Panc1 (cell line): ENCODE data around the gene TMPRSS11D. TPM values are rescaled to one million over a fixed set of nuclear protein-coding genes. Genes with fewer than 3 reads are reported as not detected.

ENCODE experiments used
- ATAC-seq: fragments of 200-7000 bp; cut with Tn5 transposase; 2 replicates; pipeline ENCODE4 v1.9.1; 2020; ENCODE audit warnings: mild to moderate bottlenecking, moderate library complexity
- BruUV-seq: library from RNA; stranded (reverse); fragments of 400-500 nt; replicated peaks from 2 replicates; lab custom pipeline; 2021; lab: Mats Ljungman, UMichigan
- CTCF ChIA-PET: fragments of 300-600 bp; sonication (Branson Sonifier 250); formaldehyde crosslinking; loops from one replicate; lab custom pipeline; 2022; ENCODE audit warnings: antibody characterized with exemption; lab: Charles Lee
- POLR2A ChIA-PET: fragments of 300-600 bp; sonication (Branson Sonifier 250); formaldehyde crosslinking; loops from one replicate; lab custom pipeline; 2022; ENCODE audit warnings: antibody characterized with exemption; lab: Charles Lee
- DNase-seq: peaks from one replicate; pipeline ENCODE4 v3.0.0-alpha.2; 2010; ENCODE audit warnings: low read depth, low spot score
- H3K27ac ChIP-seq: 2 replicates; pipeline ENCODE4 v1.5.1; 2011; ENCODE audit warnings: mild to moderate bottlenecking, low read length, inconsistent platforms
- H3K27me3 ChIP-seq: fragments of 200-500 bp; sonication (Bioruptor generic); 2 replicates; pipeline ENCODE4 v1.6.0; 2014; ENCODE audit warnings: low read length, inconsistent platforms; ENCODE audit not compliant: control insufficient read depth, insufficient read depth
- H3K36me3 ChIP-seq: fragments of 200-500 bp; sonication (Bioruptor generic); 2 replicates; pipeline ENCODE4 v1.5.1; 2014; ENCODE audit warnings: inconsistent platforms, mild to moderate bottlenecking, low read length, moderate library complexity; ENCODE audit not compliant: control insufficient read depth, insufficient read depth
- H3K4me1 ChIP-seq: 2 replicates; pipeline ENCODE4 v1.5.1; 2011; ENCODE audit warnings: inconsistent platforms, mild to moderate bottlenecking, low read length, moderate library complexity; ENCODE audit not compliant: control insufficient read depth, insufficient read depth
- H3K4me3 ChIP-seq, 2 experiments: 2 replicates each; pipeline ENCODE4 v1.5.1; 2011 to 2012; ENCODE audit warnings: low read depth in 2 of 2, low read length in 2 of 2, mild to moderate bottlenecking in 2 of 2, inconsistent platforms in 1 of 2, moderate library complexity in 1 of 2
- H3K9me3 ChIP-seq: fragments of 200-500 bp; sonication (Bioruptor generic); 2 replicates; pipeline ENCODE4 v1.5.1; 2014; ENCODE audit warnings: low read depth, mild to moderate bottlenecking, inconsistent platforms, low read length, moderate library complexity; ENCODE audit not compliant: control insufficient read depth, insufficient read depth
- CTCF ChIP-seq: fragments of 450-650 bp; IDR thresholded peaks from 2 replicates; pipeline ENCODE4 v1.5.1; 2017; ENCODE audit warnings: mild to moderate bottlenecking
- POLR2AphosphoS5 ChIP-seq: IDR thresholded peaks from 2 replicates; pipeline ENCODE4 v1.6.1; 2012; ENCODE audit warnings: mild to moderate bottlenecking, low read depth, low read length, moderate library complexity
- SIN3A ChIP-seq: IDR thresholded peaks from 2 replicates; pipeline ENCODE4 v1.6.1; 2012; ENCODE audit warnings: low read depth, mild to moderate bottlenecking, low read length, moderate library complexity, borderline replicate concordance; ENCODE audit not compliant: insufficient read depth
- TCF7L2 ChIP-seq: IDR thresholded peaks from 2 replicates; pipeline ENCODE4 v1.6.1; 2011; ENCODE audit warnings: mild to moderate bottlenecking, low read depth, low read length, inconsistent platforms
- in situ Hi-C: cut with HindIII; loops from 2 replicates; pipeline ENCODE4 v1.10.0; 2016; ENCODE audit warnings: low sequenced_read_pairs, low pct_unique_long_range_greater_than_20kb
- intact Hi-C: fragments of 100-400 bp; cut with micrococcal nuclease; formaldehyde crosslinking; loops from one replicate; pipeline ENCODE4 v1.10.0; 2022; ENCODE audit not compliant: unreplicated experiment
- total RNA-seq: library from RNA; stranded (reverse); gene quantifications from one replicate; pipeline ENCODE4 v1.2.1, GENCODE V29; 2021; ENCODE audit not compliant: unreplicated experiment
- TF ChIP-seq, protein P1 (sequence below), 2 experiments: IDR thresholded peaks; 2 replicates each; pipeline ENCODE4 v1.6.1; 2011 to 2012; ENCODE audit warnings: low read depth in 2 of 2, control low read depth in 1 of 2, low read length in 1 of 2, mild to moderate bottlenecking in 1 of 2, moderate library complexity in 1 of 2; ENCODE audit not compliant: insufficient read depth in 1 of 2

TMPRSS11D gene
- total RNA-seq, 1 experiment from 2014 or later, result not detected

DNA sequence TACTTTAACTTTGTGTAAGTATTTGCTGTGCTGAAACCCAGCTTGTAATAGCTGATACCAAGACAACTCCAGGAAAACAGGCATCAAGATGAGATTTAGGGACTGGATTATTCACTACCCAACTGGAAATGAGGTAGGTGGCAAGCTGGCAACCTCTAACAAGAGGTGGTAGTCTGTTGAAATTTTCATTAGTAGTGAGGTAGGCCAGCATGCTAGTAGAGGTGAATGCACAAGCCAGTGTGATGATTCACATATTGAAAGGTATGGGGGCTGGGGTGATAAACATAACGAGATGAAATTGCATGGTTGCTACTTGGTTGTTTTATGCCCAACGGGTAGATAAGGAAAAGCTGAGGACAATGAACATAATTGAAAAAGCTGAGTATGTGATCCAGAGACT is 8.5 kb upstream of the TMPRSS11D start:
- H3K27me3 ChIP-seq, result no peaks in the 10 kb centered on the region
- H3K27ac ChIP-seq, result no peak overlapping the region
- in situ Hi-C loops (no loop called here), intact Hi-C loops (no loop called here)
- H3K4me1 ChIP-seq, result no peaks in the 10 kb centered on the region
- no peaks in the 10 kb centered on the region for H3K36me3 ChIP-seq
- CTCF ChIA-PET, result no interaction called here
- H3K4me3 ChIP-seq, result no peak overlapping the region
- POLR2A ChIA-PET, result no interaction called here
- BruUV-seq, result no TSS peak
- no peak for ATAC-seq
- no peak for DNase-seq
- H3K9me3 ChIP-seq, result no peaks in the 10 kb centered on the region
- no peak for TF ChIP-seq SIN3A
- TF ChIP-seq POLR2AphosphoS5, result no peak
- no peak for TF ChIP-seq CTCF
- TF ChIP-seq, protein P1, sequence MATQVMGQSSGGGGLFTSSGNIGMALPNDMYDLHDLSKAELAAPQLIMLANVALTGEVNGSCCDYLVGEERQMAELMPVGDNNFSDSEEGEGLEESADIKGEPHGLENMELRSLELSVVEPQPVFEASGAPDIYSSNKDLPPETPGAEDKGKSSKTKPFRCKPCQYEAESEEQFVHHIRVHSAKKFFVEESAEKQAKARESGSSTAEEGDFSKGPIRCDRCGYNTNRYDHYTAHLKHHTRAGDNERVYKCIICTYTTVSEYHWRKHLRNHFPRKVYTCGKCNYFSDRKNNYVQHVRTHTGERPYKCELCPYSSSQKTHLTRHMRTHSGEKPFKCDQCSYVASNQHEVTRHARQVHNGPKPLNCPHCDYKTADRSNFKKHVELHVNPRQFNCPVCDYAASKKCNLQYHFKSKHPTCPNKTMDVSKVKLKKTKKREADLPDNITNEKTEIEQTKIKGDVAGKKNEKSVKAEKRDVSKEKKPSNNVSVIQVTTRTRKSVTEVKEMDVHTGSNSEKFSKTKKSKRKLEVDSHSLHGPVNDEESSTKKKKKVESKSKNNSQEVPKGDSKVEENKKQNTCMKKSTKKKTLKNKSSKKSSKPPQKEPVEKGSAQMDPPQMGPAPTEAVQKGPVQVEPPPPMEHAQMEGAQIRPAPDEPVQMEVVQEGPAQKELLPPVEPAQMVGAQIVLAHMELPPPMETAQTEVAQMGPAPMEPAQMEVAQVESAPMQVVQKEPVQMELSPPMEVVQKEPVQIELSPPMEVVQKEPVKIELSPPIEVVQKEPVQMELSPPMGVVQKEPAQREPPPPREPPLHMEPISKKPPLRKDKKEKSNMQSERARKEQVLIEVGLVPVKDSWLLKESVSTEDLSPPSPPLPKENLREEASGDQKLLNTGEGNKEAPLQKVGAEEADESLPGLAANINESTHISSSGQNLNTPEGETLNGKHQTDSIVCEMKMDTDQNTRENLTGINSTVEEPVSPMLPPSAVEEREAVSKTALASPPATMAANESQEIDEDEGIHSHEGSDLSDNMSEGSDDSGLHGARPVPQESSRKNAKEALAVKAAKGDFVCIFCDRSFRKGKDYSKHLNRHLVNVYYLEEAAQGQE (IDR thresholded peaks at IDR 0.05; ENCODE audit: insufficient read depth in 1 of 2, low read depth in 2 of 2, low read length in 1 of 2), result no peak
- no peak for TF ChIP-seq TCF7L2

DNA sequence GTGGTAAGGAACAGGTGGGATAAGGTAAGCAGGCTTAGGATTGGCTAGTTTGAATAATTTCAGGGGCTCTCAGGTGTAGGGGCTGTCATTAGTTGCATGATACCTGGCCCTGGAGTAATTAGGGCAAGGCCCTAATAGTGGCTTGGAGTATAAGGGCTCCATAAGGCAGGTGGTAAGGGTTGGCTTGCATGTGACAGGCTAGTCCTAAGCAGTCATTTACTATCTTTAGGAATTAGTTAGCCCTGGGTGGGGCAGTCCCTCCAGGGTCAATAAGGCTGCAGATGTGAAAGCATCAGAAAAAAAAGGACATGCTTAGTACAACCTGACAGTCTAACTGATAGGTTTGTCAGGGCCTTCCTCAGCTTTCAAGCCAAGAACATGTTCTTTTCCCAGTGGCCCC is 7.8 kb upstream of the TMPRSS11D start:
- Histone ChIP-seq H3K36me3 (no peaks in the 10 kb centered on the region), H3K9me3 (no peaks in the 10 kb centered on the region), H3K27me3 (no peaks in the 10 kb centered on the region), H3K4me1 (no peaks in the 10 kb centered on the region), H3K27ac (no peak overlapping the region), H3K4me3 (no peak overlapping the region)
- TF ChIP-seq, protein P1 (IDR thresholded peaks at IDR 0.05; ENCODE audit: insufficient read depth in 1 of 2, low read depth in 2 of 2, low read length in 1 of 2), result no peak
- TF ChIP-seq POLR2AphosphoS5 (no peak), TCF7L2 (no peak), CTCF (no peak), SIN3A (no peak)
- no TSS peak for BruUV-seq
- CTCF ChIA-PET, result no interaction called here
- in situ Hi-C loops, result no loop called here
- ATAC-seq, result no peak
- POLR2A ChIA-PET, result no interaction called here
- intact Hi-C loops, result no loop called here
- no peak for DNase-seq
